IPS DF 19.7 (cell line): ENCODE data around the gene SLC6A15.

Experiments
- DNase-seq: peaks from one replicate; pipeline ENCODE4 v3.0.0-alpha.2; 2013; ENCODE audit warnings: low read depth, low spot score

Gene SLC6A15

GRCh38 chr12:84912198-84913128, at the start of gene SLC6A15:
TSS of gene SLC6A15 (minus strand) at chr12:84912799. CDS start at chr12:84892120, 20,679 bp downstream.
- no peak for DNase-seq

GRCh38 chr12:84960918-84961317, 48.3 kb upstream of the SLC6A15 start:
- no peak for DNase-seq

- no peak for DNase-seq
Measured at GRCh38 chr12:84955298-84955697, 42.7 kb upstream of the SLC6A15 start.

- DNase-seq, result no peak
Measured at GRCh38 chr12:84954415-84954814, 41.8 kb upstream of the SLC6A15 start.

- no peak for DNase-seq
Measured at GRCh38 chr12:84950971-84951546, 38.5 kb upstream of the SLC6A15 start.

- DNase-seq, result no peak
Measured at GRCh38 chr12:84946753-84947152, 34.2 kb upstream of the SLC6A15 start.

GRCh38 chr12:84937415-84937814, 24.8 kb upstream of the SLC6A15 start:
- DNase-seq, result no peak

GRCh38 chr12:84929501-84929900, 16.9 kb upstream of the SLC6A15 start:
- DNase-seq, result no peak

GRCh38 chr12:84924981-84925380, 12.4 kb upstream of the SLC6A15 start:
- DNase-seq, result no peak

- DNase-seq, result no peak
Measured at GRCh38 chr12:84922693-84923092, 10.1 kb upstream of the SLC6A15 start.

GRCh38 chr12:84920331-84920730, 7.7 kb upstream of the SLC6A15 start:
- DNase-seq, result no peak

GRCh38 chr12:84919271-84919670, 6.7 kb upstream of the SLC6A15 start:
- no peak for DNase-seq

- no peak for DNase-seq
Measured at GRCh38 chr12:84913129-84913515, 523 bp upstream of the SLC6A15 start.

- DNase-seq, result peak; percentile 80
Measured at GRCh38 chr12:84911271-84912197, 1.1 kb downstream of the SLC6A15 start.

GRCh38 chr12:84910549-84911241, 1.9 kb downstream of the SLC6A15 start:
- no peak for DNase-seq

GRCh38 chr12:84904051-84904450, 8.5 kb downstream of the SLC6A15 start:
- no peak for DNase-seq

- DNase-seq, result no peak
Measured at GRCh38 chr12:84891106-84891838, 21.3 kb downstream of the SLC6A15 start.

GRCh38 chr12:84889818-84890217, 22.8 kb downstream of the SLC6A15 start:
- no peak for DNase-seq

GRCh38 chr12:84888861-84889260, 23.7 kb downstream of the SLC6A15 start:
- DNase-seq, result no peak

GRCh38 chr12:84877340-84877739, 35.3 kb downstream of the SLC6A15 start:
- no peak for DNase-seq

GRCh38 chr12:84875241-84875640, 37.4 kb downstream of the SLC6A15 start:
- no peak for DNase-seq
